ENCODE data around the gene SLMAP.
"Not testable (repeated sequence)": the region's sequence is repeated elsewhere in the genome, so short reads cannot be mapped to it uniquely, and the experiment has no call there.

SLMAP gene

DNA sequence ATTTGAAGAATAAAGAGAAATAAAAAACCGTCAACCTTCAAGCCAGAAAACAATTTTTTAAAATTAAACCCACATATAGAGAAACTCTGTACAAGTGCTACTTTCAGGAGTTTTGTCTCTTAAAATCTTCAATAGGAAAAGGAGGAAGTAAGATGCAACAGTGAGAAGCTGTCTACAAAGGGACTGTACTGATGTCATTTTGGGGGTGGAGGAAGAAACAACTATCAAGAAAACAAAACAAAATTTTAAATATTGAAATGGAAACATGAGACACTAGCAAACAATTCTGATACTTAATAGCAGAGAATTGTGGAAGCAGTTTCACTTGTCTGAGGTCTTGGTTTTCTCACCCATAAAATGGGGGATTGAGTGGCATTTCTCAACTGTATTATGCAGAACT lies 84.4 kb downstream of the SLMAP start:
- Mint-ChIP-seq H3K27ac (no peak overlapping the region), H3K9me3 (no peaks in the 10 kb centered on the region), H3K27me3 (no peaks in the 10 kb centered on the region), H3K4me1 (peaks cover 7 to 14% of the 10 kb centered on the region in 2 donors), H3K4me3 (no peak overlapping the region), H3K36me3 (peaks cover 7 to 10% of the 10 kb centered on the region in 2 donors)
- ATAC-seq (replicated peaks) (peak in 1 of 2 donors; percentile 50), DNase-seq (no peak)

DNA sequence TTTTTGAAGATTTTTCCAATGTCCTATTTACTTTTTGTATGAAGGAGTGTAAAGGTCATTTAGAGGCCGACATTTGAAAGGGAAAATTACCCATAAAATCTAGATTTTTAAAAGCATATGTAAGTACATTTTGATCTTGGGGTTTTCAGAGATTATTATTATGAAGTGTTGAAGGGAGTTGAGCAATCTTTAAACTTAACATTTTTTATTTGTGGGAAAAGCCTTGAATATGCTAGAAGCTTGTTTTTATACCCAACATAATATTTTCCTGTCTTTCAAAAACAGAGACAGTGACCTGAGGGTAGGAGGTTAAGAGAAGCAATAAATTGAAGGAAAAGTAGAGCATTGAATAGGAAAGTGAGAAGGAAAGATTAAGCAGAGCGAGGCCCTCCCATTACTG lies 85.7 kb downstream of the SLMAP start:
- no peak for ATAC-seq (replicated peaks)
- H3K27me3 Mint-ChIP-seq, result no peaks in the 10 kb centered on the region

DNA sequence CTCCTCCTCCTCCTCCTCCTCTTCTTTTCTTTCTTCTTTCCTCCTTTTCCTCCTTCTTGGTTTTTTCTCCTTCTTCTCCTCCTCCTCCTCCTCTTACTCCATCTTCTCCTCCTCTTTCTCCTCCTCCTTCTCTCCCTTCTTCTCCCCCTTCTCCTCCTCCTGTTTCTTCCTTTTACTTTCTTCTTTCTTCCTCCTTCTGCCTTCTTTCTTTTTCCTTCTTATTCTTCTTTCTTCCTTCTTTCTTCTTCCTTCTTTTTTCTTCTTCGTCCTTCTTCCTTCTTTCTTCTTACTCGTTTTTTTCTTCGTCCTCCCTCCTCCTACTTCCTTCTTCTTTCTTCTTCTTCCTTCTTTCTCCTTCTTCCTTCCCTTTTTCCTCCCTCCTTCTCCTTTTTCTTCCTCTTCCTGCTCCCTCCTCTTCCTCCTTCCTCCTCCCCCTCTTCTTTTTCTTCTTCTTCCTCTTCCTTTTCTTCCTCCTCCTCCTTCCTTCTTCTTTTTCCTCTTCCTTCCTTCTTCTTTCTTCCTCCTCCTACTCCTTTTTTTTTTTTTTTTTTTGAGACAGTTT lies 92.1 kb downstream of the SLMAP start:
- Mint-ChIP-seq H3K27ac (peak overlapping the region; percentile 53), H3K4me3 (no peak overlapping the region), H3K27me3 (no peaks in the 10 kb centered on the region), H3K9me3 (no peaks in the 10 kb centered on the region), H3K4me1 (no peaks in the 10 kb centered on the region), H3K36me3 (peaks cover 7 to 9% of the 10 kb centered on the region in 2 donors)
- ATAC-seq (replicated peaks) (no peak), DNase-seq (no peak)

More for the DNA sequence above, 85.7 kb downstream of the SLMAP start:
- peaks cover 7 to 14% of the 10 kb centered on the region in 2 donors for H3K4me1 Mint-ChIP-seq
- DNase-seq, result no peak
- no peak overlapping the region for H3K4me3 Mint-ChIP-seq
- no peak overlapping the region for H3K27ac Mint-ChIP-seq
- peaks cover 7 to 12% of the 10 kb centered on the region in 2 donors for H3K36me3 Mint-ChIP-seq
- no peaks in the 10 kb centered on the region for H3K9me3 Mint-ChIP-seq

DNA sequence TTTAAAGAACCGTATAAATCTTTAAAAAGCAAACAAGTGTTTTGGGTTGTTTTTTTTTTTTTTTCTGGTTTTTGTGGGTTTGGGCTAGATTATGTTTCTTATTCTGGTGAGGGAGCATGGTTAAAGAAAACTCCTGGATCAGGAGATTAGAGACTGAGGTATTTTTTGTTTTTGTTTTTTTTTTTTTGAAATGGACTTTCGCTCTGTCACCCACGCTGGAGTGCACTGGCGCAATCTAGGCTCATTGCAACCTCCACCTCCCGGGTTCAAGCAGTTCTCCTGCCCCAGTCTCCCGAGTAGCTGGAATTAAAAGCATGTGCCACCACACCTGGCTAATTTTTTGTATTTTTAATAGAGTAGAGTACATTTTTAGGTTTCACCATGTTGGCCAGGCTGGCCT lies 95.2 kb downstream of the SLMAP start:
- H3K4me1 Mint-ChIP-seq, result no peaks in the 10 kb centered on the region
- peaks cover 5 to 9% of the 10 kb centered on the region in 2 donors for H3K36me3 Mint-ChIP-seq
- ATAC-seq (replicated peaks) (no peak), DNase-seq (no peak)
- H3K27ac Mint-ChIP-seq, result no peak overlapping the region
- no peaks in the 10 kb centered on the region for H3K9me3 Mint-ChIP-seq
- no peaks in the 10 kb centered on the region for H3K27me3 Mint-ChIP-seq
- H3K4me3 Mint-ChIP-seq, result no peak overlapping the region

DNA sequence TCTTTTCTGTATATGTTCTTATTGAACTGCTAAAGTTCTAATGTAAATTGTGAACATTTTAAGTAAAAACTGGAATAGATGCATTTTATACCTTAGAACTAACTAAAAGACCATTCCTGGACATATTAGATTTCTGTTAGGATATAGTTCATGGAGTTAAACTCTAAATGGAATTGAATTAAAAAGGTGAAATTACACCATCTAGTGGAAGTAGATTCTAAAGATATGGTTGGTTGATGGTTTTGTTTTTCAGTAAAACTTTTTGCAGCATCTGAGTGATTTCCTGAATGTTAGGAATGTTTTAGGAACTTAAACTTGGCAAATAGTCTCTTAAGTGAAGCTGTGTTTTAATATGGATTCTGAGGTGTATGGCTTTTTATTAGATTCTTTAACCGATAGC lies 96.8 kb downstream of the SLMAP start:
- H3K27me3 Mint-ChIP-seq, result no peaks in the 10 kb centered on the region
- ATAC-seq (replicated peaks) (no peak), DNase-seq (no peak)
- H3K4me3 Mint-ChIP-seq, result no peak overlapping the region
- H3K9me3 Mint-ChIP-seq, result no peaks in the 10 kb centered on the region
- no peak overlapping the region for H3K27ac Mint-ChIP-seq
- no peaks in the 10 kb centered on the region for H3K4me1 Mint-ChIP-seq
- peaks cover 5 to 9% of the 10 kb centered on the region in 2 donors for H3K36me3 Mint-ChIP-seq

DNA sequence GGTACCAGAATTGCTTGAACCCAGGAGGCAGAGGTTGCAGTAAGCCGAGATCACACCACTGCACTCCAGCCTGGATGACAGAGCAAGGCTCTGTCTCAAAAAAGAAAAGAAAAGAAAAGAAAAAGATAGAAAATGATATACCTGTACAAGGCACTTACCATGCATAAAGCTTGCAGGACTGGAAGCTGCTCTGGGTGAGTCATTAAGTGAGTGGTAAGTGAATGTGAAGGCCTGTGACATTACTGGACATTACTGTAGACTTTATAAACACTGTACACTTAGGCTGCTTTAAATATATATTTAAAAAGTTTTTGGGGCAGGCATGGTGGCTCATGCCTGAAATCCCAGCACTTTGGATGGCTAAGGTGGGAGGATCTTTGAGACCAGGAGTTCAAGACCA lies 99.2 kb downstream of the SLMAP start:
- Mint-ChIP-seq H3K4me3 (no peak overlapping the region), H3K4me1 (no peaks in the 10 kb centered on the region), H3K9me3 (no peaks in the 10 kb centered on the region), H3K27me3 (no peaks in the 10 kb centered on the region), H3K36me3 (peaks cover 6 to 12% of the 10 kb centered on the region in 2 donors), H3K27ac (no peak overlapping the region)
- DNase-seq (no peak), ATAC-seq (replicated peaks) (no peak)

DNA sequence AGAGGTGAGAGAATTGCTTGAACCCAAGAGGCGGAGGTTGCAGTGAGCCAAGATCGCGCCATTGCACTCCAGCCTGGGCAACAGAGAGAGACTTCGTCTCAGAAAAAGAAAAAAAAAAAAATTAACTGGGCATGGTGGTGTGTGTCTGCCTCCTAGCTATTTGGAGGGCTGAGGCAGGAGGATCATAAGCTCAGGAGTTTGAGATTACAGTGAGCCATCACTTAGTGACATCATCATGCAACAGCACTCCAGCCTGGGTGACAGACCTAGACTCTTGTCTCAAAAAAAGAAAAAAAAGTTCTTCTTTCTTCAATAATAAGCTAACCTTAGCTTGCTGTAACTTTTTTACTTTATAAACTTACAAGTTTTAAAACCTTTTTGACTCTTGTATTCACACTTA lies 99.8 kb downstream of the SLMAP start:
- no peak overlapping the region for H3K27ac Mint-ChIP-seq
- no peaks in the 10 kb centered on the region for H3K9me3 Mint-ChIP-seq
- DNase-seq, result no peak

DNA sequence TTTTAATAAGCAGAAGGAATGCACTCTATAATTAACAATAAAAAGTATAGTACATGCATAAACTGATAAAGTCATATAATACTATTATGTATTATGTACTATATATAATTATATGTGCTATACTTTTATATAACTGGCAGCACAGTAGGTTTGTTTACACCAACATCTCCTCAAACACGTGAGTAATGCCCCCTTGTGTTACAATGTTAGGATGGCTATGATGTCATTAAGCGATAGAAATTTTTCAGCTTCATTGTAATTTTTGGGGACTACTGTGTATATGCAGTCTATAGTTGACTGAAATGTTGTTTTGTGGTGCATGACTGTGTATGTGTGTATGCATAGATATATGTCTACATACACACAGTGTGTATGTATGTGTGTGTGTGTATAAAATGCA lies 100.6 kb downstream of the SLMAP start:
- H3K27me3 Mint-ChIP-seq, result no peaks in the 10 kb centered on the region
- H3K36me3 Mint-ChIP-seq, result peaks cover 7 to 19% of the 10 kb centered on the region in 2 donors
- no peaks in the 10 kb centered on the region for H3K4me1 Mint-ChIP-seq
- no peak for DNase-seq
- H3K27ac Mint-ChIP-seq, result no peak overlapping the region
- ATAC-seq (replicated peaks), result no peak
- no peaks in the 10 kb centered on the region for H3K9me3 Mint-ChIP-seq
- H3K4me3 Mint-ChIP-seq, result no peak overlapping the region

More for the DNA sequence above, 99.8 kb downstream of the SLMAP start:
- Mint-ChIP-seq H3K4me3 (no peak overlapping the region), H3K36me3 (peaks cover 6 to 14% of the 10 kb centered on the region in 2 donors), H3K27me3 (no peaks in the 10 kb centered on the region), H3K4me1 (no peaks in the 10 kb centered on the region)
- ATAC-seq (replicated peaks), result no peak

DNA sequence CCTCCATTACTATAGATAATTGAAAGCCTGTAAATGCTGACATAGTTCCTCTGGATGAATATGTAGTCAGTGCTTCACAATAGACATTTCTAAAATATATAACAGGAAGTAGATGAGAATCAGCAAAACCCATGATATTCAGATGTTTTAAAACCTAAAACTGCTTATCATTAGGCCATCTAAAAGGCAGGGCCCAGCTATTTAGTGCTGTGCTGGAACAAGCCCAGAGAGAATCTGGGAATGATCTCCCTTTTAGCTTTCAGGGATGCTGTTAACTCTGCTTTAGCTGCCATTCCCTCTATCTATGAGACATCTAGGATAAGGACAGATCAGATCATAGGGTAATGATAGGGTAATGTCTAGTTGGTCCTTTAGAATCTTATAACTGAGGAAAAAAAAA lies 106.8 kb downstream of the SLMAP start:
- H3K27ac Mint-ChIP-seq, result no peak overlapping the region

DNA sequence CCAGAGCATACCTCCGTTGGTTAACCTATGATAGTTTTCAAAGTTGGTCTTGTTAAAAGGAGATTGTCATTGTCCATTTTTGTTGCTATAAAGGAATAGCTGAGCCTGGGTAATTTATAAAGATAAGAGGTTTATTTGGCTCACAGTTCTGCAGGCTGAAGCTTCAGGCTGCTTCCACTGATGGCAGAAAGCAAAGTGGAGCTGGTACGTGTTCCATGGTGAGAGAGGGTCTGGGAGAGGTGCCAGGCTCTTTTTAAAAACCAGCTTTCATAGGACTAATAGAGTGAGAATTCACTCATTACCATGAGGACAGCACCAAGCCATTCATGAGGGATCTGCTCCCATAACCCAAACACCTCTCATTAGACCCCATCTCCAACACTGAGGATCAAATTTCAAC lies 107.3 kb downstream of the SLMAP start:
- Mint-ChIP-seq H3K4me1 (no peaks in the 10 kb centered on the region), H3K27me3 (no peaks in the 10 kb centered on the region), H3K36me3 (peaks cover 21 to 44% of the 10 kb centered on the region in 2 donors), H3K9me3 (no peaks in the 10 kb centered on the region), H3K27ac (no peak overlapping the region), H3K4me3 (no peak overlapping the region)
- ATAC-seq (replicated peaks), result no peak
- no peak for DNase-seq

More for the DNA sequence above, 106.8 kb downstream of the SLMAP start:
- no peak overlapping the region for H3K4me3 Mint-ChIP-seq
- H3K9me3 Mint-ChIP-seq, result no peaks in the 10 kb centered on the region
- ATAC-seq (replicated peaks), result no peak
- H3K27me3 Mint-ChIP-seq, result no peaks in the 10 kb centered on the region
- H3K36me3 Mint-ChIP-seq, result peaks cover 23 to 46% of the 10 kb centered on the region in 2 donors
- DNase-seq, result no peak
- no peaks in the 10 kb centered on the region for H3K4me1 Mint-ChIP-seq

DNA sequence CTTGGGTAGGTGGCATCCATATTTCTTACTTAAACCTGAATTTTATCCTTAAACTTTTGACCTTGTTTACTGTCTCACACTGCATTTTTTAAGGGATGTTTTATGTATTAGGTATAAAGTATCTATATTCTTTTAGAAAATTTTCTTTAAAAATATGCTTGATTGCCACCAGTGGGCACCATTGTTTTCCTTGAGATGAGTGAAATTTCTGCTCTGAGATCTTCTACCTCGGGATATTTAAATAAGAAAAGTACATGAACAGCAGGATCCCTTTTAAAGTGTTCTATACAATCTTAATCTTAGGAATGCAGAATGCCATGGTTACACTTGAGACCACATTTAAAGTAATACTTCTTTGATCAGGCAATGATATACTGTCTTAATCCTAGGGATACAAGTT lies 108.7 kb downstream of the SLMAP start:
- H3K4me1 Mint-ChIP-seq, result no peaks in the 10 kb centered on the region
- DNase-seq (no peak), ATAC-seq (replicated peaks) (no peak)
- no peaks in the 10 kb centered on the region for H3K27me3 Mint-ChIP-seq
- H3K36me3 Mint-ChIP-seq, result peaks cover 18 to 42% of the 10 kb centered on the region in 2 donors
- H3K9me3 Mint-ChIP-seq, result no peaks in the 10 kb centered on the region
- H3K4me3 Mint-ChIP-seq, result no peak overlapping the region
- H3K27ac Mint-ChIP-seq, result no peak overlapping the region

DNA sequence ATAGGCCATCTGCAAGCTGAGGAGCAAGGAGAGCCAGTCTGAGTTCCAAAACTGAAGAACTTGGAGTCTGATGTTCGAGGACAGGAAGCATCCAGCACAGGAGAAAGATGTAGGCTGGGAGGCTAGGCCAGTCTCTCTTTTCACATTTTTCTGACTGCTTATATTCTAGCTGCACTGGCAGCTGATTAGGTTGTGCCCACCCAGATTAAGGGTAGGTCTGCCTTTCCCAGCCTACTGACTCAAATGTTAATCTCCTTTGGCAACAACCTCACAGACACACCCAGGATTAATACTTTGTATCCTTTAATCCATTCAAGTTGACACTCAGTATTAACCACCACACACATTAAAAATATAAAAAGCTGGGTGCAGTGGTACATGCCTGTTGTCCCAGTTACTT lies 113.0 kb downstream of the SLMAP start:
- ATAC-seq (replicated peaks); H3K27me3 Mint-ChIP-seq; H3K9me3 Mint-ChIP-seq; DNase-seq; H3K4me3 Mint-ChIP-seq; H3K4me1 Mint-ChIP-seq; H3K27ac Mint-ChIP-seq: not testable (repeated sequence)
- H3K36me3 Mint-ChIP-seq, result peaks cover 17 to 37% of the 10 kb centered on the region in 2 donors

DNA sequence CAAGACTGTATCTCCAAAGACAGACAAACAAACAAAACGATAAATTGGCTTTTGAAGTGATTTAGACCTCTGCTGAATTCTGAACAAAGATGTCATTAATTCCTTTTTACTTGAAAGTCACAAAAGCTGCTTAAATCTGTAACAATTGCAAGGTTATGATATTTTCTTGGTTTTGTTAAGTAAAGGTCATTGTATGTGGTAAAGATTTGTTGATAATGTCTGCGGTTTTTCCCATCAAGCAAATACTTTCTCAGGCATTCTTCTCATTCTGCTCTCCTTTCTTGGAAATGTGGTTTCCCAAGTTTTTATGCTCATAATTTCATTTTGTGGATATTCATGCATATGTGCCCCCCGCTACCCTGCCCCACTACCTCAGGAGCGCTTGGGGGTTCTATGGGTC lies 116.5 kb downstream of the SLMAP start:
- Mint-ChIP-seq H3K36me3 (peaks cover 11 to 29% of the 10 kb centered on the region in 2 donors), H3K9me3 (no peaks in the 10 kb centered on the region), H3K27ac (no peak overlapping the region), H3K4me1 (no peaks in the 10 kb centered on the region), H3K27me3 (no peaks in the 10 kb centered on the region), H3K4me3 (no peak overlapping the region)
- ATAC-seq (replicated peaks) (no peak), DNase-seq (no peak)

DNA sequence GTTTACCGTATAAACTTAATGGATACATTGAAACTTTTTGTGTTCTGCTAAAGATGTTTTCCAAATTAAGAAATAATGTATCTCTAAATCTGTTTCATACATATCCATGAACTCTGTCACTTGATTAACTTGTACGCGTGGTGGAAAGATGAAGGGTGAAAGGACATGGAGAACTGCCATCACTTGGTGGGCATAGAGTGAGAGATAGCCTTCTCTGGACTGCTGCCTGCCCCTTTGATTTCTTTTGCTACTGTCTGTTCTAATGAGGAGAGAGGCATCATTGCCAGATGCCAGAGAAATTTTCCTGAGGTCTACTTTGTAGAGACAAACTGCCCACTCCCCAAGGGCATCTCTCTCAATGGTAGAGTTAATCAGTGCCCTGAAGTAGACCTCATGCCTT lies 120.5 kb downstream of the SLMAP start:
- ATAC-seq (replicated peaks), result no peak
- Mint-ChIP-seq H3K4me3 (no peak overlapping the region), H3K27ac (no peak overlapping the region), H3K36me3 (peaks cover 15 to 30% of the 10 kb centered on the region in 2 donors), H3K27me3 (no peaks in the 10 kb centered on the region), H3K9me3 (no peaks in the 10 kb centered on the region), H3K4me1 (no peaks in the 10 kb centered on the region)
- DNase-seq, result no peak

DNA sequence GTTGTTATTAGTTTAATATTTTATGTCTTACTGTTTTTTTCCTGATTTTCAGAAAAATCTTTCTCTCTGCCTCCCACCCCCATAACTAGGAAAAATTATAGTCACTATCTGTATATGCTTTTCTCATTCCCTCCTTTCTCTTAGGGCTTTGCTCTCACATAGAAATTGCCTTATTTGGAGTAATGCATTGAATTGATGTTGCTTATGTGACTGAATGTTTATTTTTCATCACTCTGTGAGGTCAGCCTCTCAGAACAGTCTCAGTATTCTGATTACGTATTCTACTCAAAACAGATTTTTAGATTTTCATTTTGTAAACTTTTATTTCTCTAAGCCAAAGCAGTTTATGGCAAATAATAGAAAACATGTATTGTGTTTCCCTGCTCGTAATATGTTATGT lies 121.0 kb downstream of the SLMAP start:
- Mint-ChIP-seq H3K36me3 (peaks cover 15 to 26% of the 10 kb centered on the region in 2 donors), H3K4me1 (no peaks in the 10 kb centered on the region), H3K27ac (no peak overlapping the region), H3K9me3 (no peaks in the 10 kb centered on the region), H3K27me3 (no peaks in the 10 kb centered on the region), H3K4me3 (no peak overlapping the region)
- ATAC-seq (replicated peaks), result no peak
- DNase-seq, result no peak

DNA sequence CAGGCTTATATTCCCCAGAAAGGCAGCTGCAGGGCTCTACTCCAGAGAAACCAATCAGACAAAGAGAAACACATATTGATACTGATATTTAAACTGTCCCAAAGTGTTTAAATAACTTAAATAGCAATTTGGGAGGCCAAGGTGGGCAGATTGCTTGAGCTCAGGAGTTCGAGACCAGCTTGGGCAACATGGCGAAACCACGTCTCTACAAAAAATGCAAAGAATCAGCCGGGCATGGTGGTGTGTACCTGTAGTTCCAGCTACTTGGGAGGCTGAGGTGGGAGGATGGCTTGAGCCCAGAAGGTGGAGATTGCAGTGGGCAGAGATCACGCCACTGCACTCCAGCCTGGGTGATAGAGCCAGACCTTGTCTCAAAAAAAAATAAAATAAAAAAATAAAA lies 128.3 kb downstream of the SLMAP start:
- not testable (repeated sequence) for H3K4me1 Mint-ChIP-seq; H3K27ac Mint-ChIP-seq; H3K27me3 Mint-ChIP-seq; H3K4me3 Mint-ChIP-seq; H3K9me3 Mint-ChIP-seq; ATAC-seq (replicated peaks); DNase-seq
- peaks cover 35 to 36% of the 10 kb centered on the region in 2 donors for H3K36me3 Mint-ChIP-seq

Measured in stimulated activated naive B cell treated with anti-CD40 and anti-IgM and Interleukin-4, amounts not matched to agents 10 μg/mL and 1 μg/mL and 100 μg/mL, for 72 hours (primary cell).